GM12872 (cell line): ENCODE data around the gene CEP41.

Source experiments
- CTCF ChIP-seq: IDR thresholded peaks from 3 replicates; pipeline ENCODE4 v1.5.1; 2011; ENCODE audit warnings: low read depth, mild to moderate bottlenecking, low read length, moderate library complexity; ENCODE audit not compliant: insufficient read depth

The CEP41 gene

GRCh38 chr7:130369831-130370550 is 70.8 kb downstream of the CEP41 start:
- TF ChIP-seq CTCF: no peak

GRCh38 chr7:130369110-130369711 is 71.6 kb downstream of the CEP41 start:
- TF ChIP-seq CTCF: no peak

- TF ChIP-seq CTCF: no peak
Measured at GRCh38 chr7:130367836-130368746, 72.7 kb downstream of the CEP41 start.

- no peak for TF ChIP-seq CTCF
Measured at GRCh38 chr7:130367088-130367755, 73.6 kb downstream of the CEP41 start.

- TF ChIP-seq CTCF: no peak
Measured at GRCh38 chr7:130366564-130366963, 74.3 kb downstream of the CEP41 start.

- TF ChIP-seq CTCF: no peak
Measured at GRCh38 chr7:130365511-130366441, 75.0 kb downstream of the CEP41 start.
